Loucy (cell line): ENCODE results near the gene TPK1.
"Not testable (repeated sequence)": the region's sequence is repeated elsewhere in the genome, so short reads cannot be mapped to it uniquely, and the experiment has no call there.

ENCODE experiments used
- H2AFZ ChIP-seq: fragments of 200-600 bp; sonication (generic); 2 replicates; pipeline ENCODE4 v1.6.0; 2016; ENCODE audit warnings: antibody characterized with exemption, mild to moderate bottlenecking, low read length, moderate library complexity
- H3F3A ChIP-seq: fragments of 200-600 bp; 2 replicates; pipeline ENCODE4 v1.6.0; 2016; ENCODE audit warnings: antibody characterized with exemption, low read depth, mild to moderate bottlenecking
- H3K27me3 ChIP-seq: fragments of 200-600 bp; sonication (generic); 2 replicates; pipeline ENCODE4 v1.6.1; 2014; ENCODE audit warnings: low read length, mild to moderate bottlenecking; ENCODE audit not compliant: insufficient read depth, poor library complexity, severe bottlenecking
- H3K36me3 ChIP-seq: fragments of 200-600 bp; sonication (generic); 2 replicates; pipeline ENCODE4 v1.6.1; 2016; ENCODE audit warnings: low read length; ENCODE audit not compliant: insufficient read depth
- H3K4me1 ChIP-seq: fragments of 200-600 bp; sonication (generic); 2 replicates; pipeline ENCODE4 v1.5.1; 2014; ENCODE audit warnings: low read length, mild to moderate bottlenecking; ENCODE audit not compliant: insufficient read depth, poor library complexity, severe bottlenecking
- H3K4me2 ChIP-seq: fragments of 200-600 bp; sonication (generic); 2 replicates; pipeline ENCODE4 v1.6.0; 2014; ENCODE audit warnings: antibody characterized with exemption, low read length, low read depth, mild to moderate bottlenecking; ENCODE audit not compliant: poor library complexity, severe bottlenecking
- H3K4me3 ChIP-seq: fragments of 200-600 bp; sonication (generic); 2 replicates; pipeline ENCODE4 v1.5.1; 2014; ENCODE audit warnings: low read length, mild to moderate bottlenecking, mixed read lengths; ENCODE audit not compliant: poor library complexity, severe bottlenecking
- H3K79me2 ChIP-seq: fragments of 200-600 bp; sonication (generic); 2 replicates; pipeline ENCODE4 v1.6.1; 2014; ENCODE audit warnings: low read length; ENCODE audit not compliant: insufficient read depth
- H3K9ac ChIP-seq: fragments of 200-600 bp; sonication (generic); 2 replicates; pipeline ENCODE4 v1.6.0; 2014; ENCODE audit warnings: mild to moderate bottlenecking, low read depth, low read length, moderate library complexity; ENCODE audit not compliant: poor library complexity, severe bottlenecking
- H3K9me2 ChIP-seq: fragments of 200-600 bp; sonication (generic); replicated peaks from 2 replicates; pipeline ENCODE4 v1.6.1; 2016; ENCODE audit warnings: low read depth, low read length, mixed read lengths
- H3K9me3 ChIP-seq: fragments of 200-600 bp; sonication (generic); 2 replicates; pipeline ENCODE4 v1.6.1; 2014; ENCODE audit warnings: mild to moderate bottlenecking, antibody characterized with exemption, low read length, low read depth; ENCODE audit not compliant: insufficient read depth
- H4K20me1 ChIP-seq: fragments of 200-600 bp; sonication (generic); 2 replicates; pipeline ENCODE4 v1.6.0; 2014; ENCODE audit warnings: antibody characterized with exemption, low read length, mild to moderate bottlenecking; ENCODE audit not compliant: insufficient read depth, poor library complexity, severe bottlenecking
- CTCF ChIP-seq: fragments of 200-600 bp; sonication (generic); conservative IDR thresholded peaks from 2 replicates; pipeline ENCODE4 v1.5.1; 2014; ENCODE audit warnings: mild to moderate bottlenecking, antibody characterized with exemption, low read length
- EZH2phosphoT487 ChIP-seq: fragments of 200-600 bp; IDR thresholded peaks from 2 replicates; pipeline ENCODE4 v1.6.1; 2018; ENCODE audit warnings: antibody characterized with exemption, mild to moderate bottlenecking, moderate library complexity, borderline replicate concordance

The TPK1 gene

GRCh38 chr7:144782883-144783282 lies 53.0 kb downstream of the TPK1 start:
- H3K9me3 ChIP-seq = no peaks in the 10 kb centered on the region
- H3F3A ChIP-seq = no peaks in the 10 kb centered on the region
- no peak for TF ChIP-seq EZH2phosphoT487
- no peaks in the 10 kb centered on the region for H3K4me1 ChIP-seq
- H3K9ac ChIP-seq = no peak overlapping the region
- H3K27me3 ChIP-seq = no peaks in the 10 kb centered on the region
- H4K20me1 ChIP-seq = no peaks in the 10 kb centered on the region
- H2AFZ ChIP-seq = no peak overlapping the region
- no peaks in the 10 kb centered on the region for H3K9me2 ChIP-seq
- no peak overlapping the region for H3K4me2 ChIP-seq
- H3K36me3 ChIP-seq = no peaks in the 10 kb centered on the region
- H3K79me2 ChIP-seq = no peaks in the 10 kb centered on the region
- no peak overlapping the region for H3K4me3 ChIP-seq

GRCh38 chr7:144780071-144780608 lies 55.7 kb downstream of the TPK1 start:
- Histone ChIP-seq H3K79me2 (no peaks in the 10 kb centered on the region), H2AFZ (no peak overlapping the region), H3K9ac (no peak overlapping the region)

GRCh38 chr7:144777889-144778288 lies 58.0 kb downstream of the TPK1 start:
- H3K9me2 ChIP-seq, H3K4me1 ChIP-seq, H3K9ac ChIP-seq, H3K4me3 ChIP-seq, H3K9me3 ChIP-seq, H3K36me3 ChIP-seq, H3K79me2 ChIP-seq, H3K4me2 ChIP-seq, H2AFZ ChIP-seq, H4K20me1 ChIP-seq, H3F3A ChIP-seq, H3K27me3 ChIP-seq: not testable (repeated sequence)

More at GRCh38 chr7:144780071-144780608, 55.7 kb downstream of the TPK1 start:
- H3K9me3 ChIP-seq = no peaks in the 10 kb centered on the region
- no peaks in the 10 kb centered on the region for H3K9me2 ChIP-seq
- TF ChIP-seq CTCF (no peak), EZH2phosphoT487 (no peak)
- H3K36me3 ChIP-seq = no peaks in the 10 kb centered on the region
- H3K4me2 ChIP-seq = no peak overlapping the region
- H3K27me3 ChIP-seq = no peaks in the 10 kb centered on the region
- peaks cover 4% of the 10 kb centered on the region for H3K4me1 ChIP-seq
- H4K20me1 ChIP-seq = no peaks in the 10 kb centered on the region
- no peaks in the 10 kb centered on the region for H3F3A ChIP-seq
- H3K4me3 ChIP-seq = no peak overlapping the region

GRCh38 chr7:144777005-144777839 lies 58.6 kb downstream of the TPK1 start:
- Histone ChIP-seq H3K9me2 (no peaks in the 10 kb centered on the region), H3K27me3 (no peaks in the 10 kb centered on the region), H3K9ac (no peak overlapping the region), H3K4me3 (no peak overlapping the region), H3K36me3 (no peaks in the 10 kb centered on the region), H3K9me3 (no peaks in the 10 kb centered on the region), H3K4me2 (no peak overlapping the region), H4K20me1 (no peaks in the 10 kb centered on the region), H3K4me1 (peaks cover 4% of the 10 kb centered on the region), H3F3A (no peaks in the 10 kb centered on the region), H3K79me2 (no peaks in the 10 kb centered on the region), H2AFZ (no peak overlapping the region)
- TF ChIP-seq EZH2phosphoT487 (no peak), CTCF (no peak)
